HepG2 (cell line): ENCODE results near the gene NEMF. TPM values are rescaled to one million over a fixed set of nuclear protein-coding genes. Genes with fewer than 3 reads are reported as not detected.

Experiments
- ATF7 ChIP-seq, 2 experiments: fragments of 450-650 bp in 1 of 2; sonication (generic) in 1 of 2; formaldehyde crosslinking in 1 of 2; IDR thresholded peaks; 2 replicates each; pipeline versions ENCODE4 v1.4.0 to v1.6.1; 2016 to 2020; ENCODE audit warnings: antibody characterized with exemption in 1 of 2, mild to moderate bottlenecking in 1 of 2, missing genetic modification reagents in 1 of 2
- ATF7-NPFF ChIP-seq: sonication (generic); formaldehyde crosslinking; IDR thresholded peaks from 2 replicates; pipeline ENCODE4 v1.8.1; 2023; ENCODE audit warnings: mild to moderate bottlenecking, low read depth, missing genetic modification reagents, moderate library complexity
- DNMT3B ChIP-seq: conservative IDR thresholded peaks from 2 replicates; pipeline ENCODE4 v1.6.1; 2016; ENCODE audit warnings: missing biosample characterization, control low read depth
- FOXA3 ChIP-seq: IDR thresholded peaks from 2 replicates; pipeline ENCODE4 v1.6.1; 2016; ENCODE audit warnings: missing genetic modification reagents, missing compliant biosample characterization
- FOXJ3 ChIP-seq: sonication (generic); formaldehyde crosslinking; IDR thresholded peaks from 2 replicates; pipeline ENCODE4 v1.4.0; 2020; ENCODE audit warnings: missing genetic modification reagents, mild to moderate bottlenecking, borderline replicate concordance
- GTF2F1 ChIP-seq: fragments of 150-350 bp; IDR thresholded peaks from 2 replicates; pipeline ENCODE4 v1.6.1; 2014; ENCODE audit warnings: low read length
- HNRNPK ChIP-seq: fragments of 200-400 bp; formaldehyde crosslinking; IDR thresholded peaks from 2 replicates; pipeline ENCODE4 v1.6.1; 2018; ENCODE audit warnings: low read length, low read depth, moderate library complexity, mild to moderate bottlenecking; ENCODE audit not compliant: poor library complexity, severe bottlenecking
- TARDBP ChIP-seq: sonication (generic); formaldehyde crosslinking; IDR thresholded peaks from 2 replicates; pipeline ENCODE4 v1.8.0; 2022; ENCODE audit warnings: mild to moderate bottlenecking, missing genetic modification reagents
- U2AF1 ChIP-seq: fragments of 200-400 bp; formaldehyde crosslinking; optimal IDR thresholded peaks from 2 replicates; pipeline ENCODE3; 2017; ENCODE audit warnings: mild to moderate bottlenecking, low read depth, low read length
- ZFYVE20 ChIP-seq: sonication (generic); formaldehyde crosslinking; IDR thresholded peaks from 2 replicates; pipeline ENCODE4 v1.8.0; 2023; ENCODE audit warnings: low read depth, mild to moderate bottlenecking, moderate library complexity, missing genetic modification reagents, borderline replicate concordance
- ZNF747 ChIP-seq: sonication (generic); formaldehyde crosslinking; IDR thresholded peaks from 2 replicates; pipeline ENCODE4 v1.8.1; 2023; ENCODE audit warnings: missing genetic modification reagents, mild to moderate bottlenecking, borderline replicate concordance
- polyA plus RNA-seq, 8 experiments: library from polyadenylated mRNA; depleted of rRNA in 3 of 8; stranded (reverse) in 7 of 8; unstranded in 1 of 8; fragments of >200 nt; fragmentation: Illumina TruSeq in 4 of 8; extraction: Trizol in 4 of 8; gene quantifications; 2 replicates each; pipeline versions ENCODE4 v1.2.1 to v1.2.3, GENCODE V29; 2011 to 2016; ENCODE audit warnings: low read depth in 4 of 8, missing spikeins in 1 of 8, mixed read lengths in 1 of 8; ENCODE audit not compliant: insufficient read depth in 1 of 8
- total RNA-seq, 5 experiments: library from RNA; depleted of rRNA; stranded (reverse); fragments of >200 nt; fragmentation: Illumina TruSeq; extraction: Trizol; gene quantifications; 2 replicates each; pipeline ENCODE4 v1.2.3, GENCODE V29; 2016; ENCODE audit warnings: low read depth in 1 of 5
- TF ChIP-seq, protein P1 (sequence below): sonication (generic); formaldehyde crosslinking; IDR thresholded peaks from 2 replicates; pipeline ENCODE4 v1.4.0; 2020; ENCODE audit warnings: missing genetic modification reagents
- TF ChIP-seq, protein P2 (sequence below): sonication (generic); formaldehyde crosslinking; IDR thresholded peaks from 2 replicates; pipeline ENCODE4 v1.5.0; 2020; ENCODE audit warnings: mild to moderate bottlenecking, missing genetic modification reagents
- TF ChIP-seq, protein P3 (sequence below): sonication (generic); formaldehyde crosslinking; IDR thresholded peaks from 2 replicates; pipeline ENCODE4 v1.5.0; 2020; ENCODE audit warnings: mild to moderate bottlenecking, missing genetic modification reagents
- TF ChIP-seq, protein P4 (sequence below), 2 experiments: sonication (generic) in 1 of 2; formaldehyde crosslinking in 1 of 2; IDR thresholded peaks; 2 replicates each; pipeline versions ENCODE4 v1.6.1 to v1.9.0; 2014 to 2022; ENCODE audit warnings: antibody characterized with exemption in 1 of 2, borderline replicate concordance in 1 of 2, inconsistent platforms in 1 of 2, low read depth in 1 of 2, missing genetic modification reagents in 1 of 2

The NEMF gene
- total and polyA plus RNA-seq, 2 of the 13 experiments (the other 11 are each of a cell fraction or from before 2014, with no cell fraction given), result 21.3 to 57.9 TPM

DNA sequence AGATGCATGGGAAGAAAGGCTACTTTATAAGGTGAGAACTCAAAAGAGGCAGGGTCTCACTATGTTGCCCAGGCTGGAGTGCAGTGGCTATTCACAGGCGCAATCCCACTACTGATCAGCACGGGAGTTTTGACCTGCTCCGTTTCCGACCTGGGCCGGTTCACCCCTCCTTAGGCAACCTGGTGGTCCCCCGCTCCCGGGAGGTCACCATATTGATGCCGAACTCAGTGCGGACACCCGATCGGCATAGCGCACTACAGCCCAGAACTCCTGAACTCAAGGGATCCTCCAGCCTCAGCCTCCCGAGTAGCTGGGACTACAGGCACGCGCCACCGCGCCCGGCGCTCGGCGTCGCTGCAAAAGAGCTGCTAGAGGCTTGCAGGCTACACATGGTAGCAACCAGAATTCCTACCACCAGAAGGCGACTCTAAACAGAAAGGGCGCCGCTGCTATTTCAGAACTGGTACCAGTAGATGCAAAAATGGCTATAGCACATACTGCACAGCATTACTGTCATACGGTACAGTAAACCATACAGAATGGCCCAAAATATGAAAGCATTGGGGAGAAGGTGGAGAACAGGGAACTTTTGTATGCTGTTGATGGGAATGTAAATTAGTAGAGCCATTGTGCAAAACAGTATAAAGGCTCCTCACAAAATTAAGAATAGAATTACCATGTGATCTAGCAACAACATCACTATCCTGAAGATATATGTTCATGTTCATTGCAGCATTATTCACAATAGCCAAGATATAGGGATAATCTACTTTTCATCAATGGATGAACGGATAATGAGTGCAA lies 1.2 kb upstream of the NEMF start (continued):
- TF ChIP-seq, protein P1, sequence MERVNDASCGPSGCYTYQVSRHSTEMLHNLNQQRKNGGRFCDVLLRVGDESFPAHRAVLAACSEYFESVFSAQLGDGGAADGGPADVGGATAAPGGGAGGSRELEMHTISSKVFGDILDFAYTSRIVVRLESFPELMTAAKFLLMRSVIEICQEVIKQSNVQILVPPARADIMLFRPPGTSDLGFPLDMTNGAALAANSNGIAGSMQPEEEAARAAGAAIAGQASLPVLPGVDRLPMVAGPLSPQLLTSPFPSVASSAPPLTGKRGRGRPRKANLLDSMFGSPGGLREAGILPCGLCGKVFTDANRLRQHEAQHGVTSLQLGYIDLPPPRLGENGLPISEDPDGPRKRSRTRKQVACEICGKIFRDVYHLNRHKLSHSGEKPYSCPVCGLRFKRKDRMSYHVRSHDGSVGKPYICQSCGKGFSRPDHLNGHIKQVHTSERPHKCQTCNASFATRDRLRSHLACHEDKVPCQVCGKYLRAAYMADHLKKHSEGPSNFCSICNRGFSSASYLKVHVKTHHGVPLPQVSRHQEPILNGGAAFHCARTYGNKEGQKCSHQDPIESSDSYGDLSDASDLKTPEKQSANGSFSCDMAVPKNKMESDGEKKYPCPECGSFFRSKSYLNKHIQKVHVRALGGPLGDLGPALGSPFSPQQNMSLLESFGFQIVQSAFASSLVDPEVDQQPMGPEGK, result no peak
- TF ChIP-seq HNRNPK (no peak), DNMT3B (CRISPR knock-in tag) (peak; percentile 73; the same call in 1 of the 2 replicates), FOXA3 (CRISPR knock-in tag) (peak; percentile 61), ATF7-NPFF (CRISPR knock-in tag) (no peak), TARDBP (CRISPR knock-in tag) (peak; percentile 72), ZNF747 (CRISPR knock-in tag) (peak; percentile 32; the same call in 1 of the 2 replicates), GTF2F1 (no peak), ZFYVE20 (CRISPR knock-in tag) (no peak), FOXJ3 (CRISPR knock-in tag) (peak; percentile 58; the same call in 1 of the 2 replicates), ATF7 (IDR thresholded peaks at IDR 0.05) (no peak), ATF7 (CRISPR knock-in tag; IDR thresholded peaks at IDR 0.05) (no peak), U2AF1 (no peak)
- TF ChIP-seq, protein P2, sequence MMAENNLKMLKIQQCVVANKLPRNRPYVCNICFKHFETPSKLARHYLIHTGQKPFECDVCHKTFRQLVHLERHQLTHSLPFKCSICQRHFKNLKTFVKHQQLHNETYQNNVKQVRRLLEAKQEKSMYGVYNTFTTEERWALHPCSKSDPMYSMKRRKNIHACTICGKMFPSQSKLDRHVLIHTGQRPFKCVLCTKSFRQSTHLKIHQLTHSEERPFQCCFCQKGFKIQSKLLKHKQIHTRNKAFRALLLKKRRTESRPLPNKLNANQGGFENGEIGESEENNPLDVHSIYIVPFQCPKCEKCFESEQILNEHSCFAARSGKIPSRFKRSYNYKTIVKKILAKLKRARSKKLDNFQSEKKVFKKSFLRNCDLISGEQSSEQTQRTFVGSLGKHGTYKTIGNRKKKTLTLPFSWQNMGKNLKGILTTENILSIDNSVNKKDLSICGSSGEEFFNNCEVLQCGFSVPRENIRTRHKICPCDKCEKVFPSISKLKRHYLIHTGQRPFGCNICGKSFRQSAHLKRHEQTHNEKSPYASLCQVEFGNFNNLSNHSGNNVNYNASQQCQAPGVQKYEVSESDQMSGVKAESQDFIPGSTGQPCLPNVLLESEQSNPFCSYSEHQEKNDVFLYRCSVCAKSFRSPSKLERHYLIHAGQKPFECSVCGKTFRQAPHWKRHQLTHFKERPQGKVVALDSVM (CRISPR knock-in tag), result peak; percentile 97
- TF ChIP-seq, protein P3, sequence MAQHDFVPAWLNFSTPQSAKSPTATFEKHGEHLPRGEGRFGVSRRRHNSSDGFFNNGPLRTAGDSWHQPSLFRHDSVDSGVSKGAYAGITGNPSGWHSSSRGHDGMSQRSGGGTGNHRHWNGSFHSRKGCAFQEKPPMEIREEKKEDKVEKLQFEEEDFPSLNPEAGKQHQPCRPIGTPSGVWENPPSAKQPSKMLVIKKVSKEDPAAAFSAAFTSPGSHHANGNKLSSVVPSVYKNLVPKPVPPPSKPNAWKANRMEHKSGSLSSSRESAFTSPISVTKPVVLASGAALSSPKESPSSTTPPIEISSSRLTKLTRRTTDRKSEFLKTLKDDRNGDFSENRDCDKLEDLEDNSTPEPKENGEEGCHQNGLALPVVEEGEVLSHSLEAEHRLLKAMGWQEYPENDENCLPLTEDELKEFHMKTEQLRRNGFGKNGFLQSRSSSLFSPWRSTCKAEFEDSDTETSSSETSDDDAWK, result no peak
- TF ChIP-seq, protein P4, sequence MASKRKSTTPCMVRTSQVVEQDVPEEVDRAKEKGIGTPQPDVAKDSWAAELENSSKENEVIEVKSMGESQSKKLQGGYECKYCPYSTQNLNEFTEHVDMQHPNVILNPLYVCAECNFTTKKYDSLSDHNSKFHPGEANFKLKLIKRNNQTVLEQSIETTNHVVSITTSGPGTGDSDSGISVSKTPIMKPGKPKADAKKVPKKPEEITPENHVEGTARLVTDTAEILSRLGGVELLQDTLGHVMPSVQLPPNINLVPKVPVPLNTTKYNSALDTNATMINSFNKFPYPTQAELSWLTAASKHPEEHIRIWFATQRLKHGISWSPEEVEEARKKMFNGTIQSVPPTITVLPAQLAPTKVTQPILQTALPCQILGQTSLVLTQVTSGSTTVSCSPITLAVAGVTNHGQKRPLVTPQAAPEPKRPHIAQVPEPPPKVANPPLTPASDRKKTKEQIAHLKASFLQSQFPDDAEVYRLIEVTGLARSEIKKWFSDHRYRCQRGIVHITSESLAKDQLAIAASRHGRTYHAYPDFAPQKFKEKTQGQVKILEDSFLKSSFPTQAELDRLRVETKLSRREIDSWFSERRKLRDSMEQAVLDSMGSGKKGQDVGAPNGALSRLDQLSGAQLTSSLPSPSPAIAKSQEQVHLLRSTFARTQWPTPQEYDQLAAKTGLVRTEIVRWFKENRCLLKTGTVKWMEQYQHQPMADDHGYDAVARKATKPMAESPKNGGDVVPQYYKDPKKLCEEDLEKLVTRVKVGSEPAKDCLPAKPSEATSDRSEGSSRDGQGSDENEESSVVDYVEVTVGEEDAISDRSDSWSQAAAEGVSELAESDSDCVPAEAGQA (IDR thresholded peaks at IDR 0.05; ENCODE audit: low read depth), result no peak
- TF ChIP-seq, protein P4 (CRISPR knock-in tag; IDR thresholded peaks at IDR 0.05; ENCODE audit: borderline replicate concordance), result no peak
